Neuronal stem cell (in vitro differentiated cells): ENCODE data around the gene SLC6A18.

Experiments used
- DNase-seq: peaks from one replicate; pipeline ENCODE4 v3.0.0-alpha.2; 2013; ENCODE audit warnings: low spot score
- H2AFZ ChIP-seq: one replicate; pipeline ENCODE4 v1.6.1; 2013; ENCODE audit warnings: mild to moderate bottlenecking, low read length, inconsistent platforms
- H2AK5ac ChIP-seq: 2 replicates; pipeline ENCODE4 v1.6.1; 2013; ENCODE audit warnings: low read depth, mild to moderate bottlenecking, inconsistent platforms, low read length, moderate library complexity, mixed read lengths
- H2BK120ac ChIP-seq: 2 replicates; pipeline ENCODE4 v1.6.1; 2013; ENCODE audit warnings: low read depth, mild to moderate bottlenecking, inconsistent platforms, low read length, moderate library complexity, mixed read lengths
- H2BK12ac ChIP-seq: one replicate; pipeline ENCODE4 v1.6.1; 2013; ENCODE audit warnings: low read length, inconsistent platforms
- H2BK15ac ChIP-seq: 2 replicates; pipeline ENCODE4 v1.6.1; 2013; ENCODE audit warnings: mild to moderate bottlenecking, low read length, inconsistent platforms, mixed read lengths
- H2BK5ac ChIP-seq: one replicate; pipeline ENCODE4 v1.6.1; 2013; ENCODE audit warnings: inconsistent platforms, mild to moderate bottlenecking, low read length, moderate library complexity
- H3K14ac ChIP-seq: one replicate; pipeline ENCODE4 v1.6.1; 2013; ENCODE audit warnings: low read length, inconsistent platforms
- H3K18ac ChIP-seq: 2 replicates; pipeline ENCODE4 v1.6.1; 2013; ENCODE audit warnings: low read length, inconsistent platforms
- H3K23ac ChIP-seq: 2 replicates; pipeline ENCODE4 v1.6.1; 2013; ENCODE audit warnings: low read depth, mild to moderate bottlenecking, mixed read lengths, low read length, inconsistent platforms; ENCODE audit not compliant: poor library complexity
- H3K27ac ChIP-seq: replicated peaks from 3 replicates; pipeline ENCODE4 v1.5.1; 2013; ENCODE audit warnings: low read length, inconsistent platforms
- H3K27me3 ChIP-seq, 3 experiments: 2 replicates each; pipeline ENCODE4 v1.6.1; 2013; ENCODE audit warnings: low read length in 3 of 3, mild to moderate bottlenecking in 2 of 3, inconsistent platforms in 1 of 3, low read depth in 1 of 3, mixed read lengths in 1 of 3, moderate library complexity in 1 of 3; ENCODE audit not compliant: control insufficient read depth in 3 of 3, insufficient read depth in 3 of 3
- H3K36me3 ChIP-seq, 2 donors: replicated peaks in 1 of 2; 2 replicates each; pipeline ENCODE4 v1.6.1; 2013; ENCODE audit warnings: low read length in 2 of 2; ENCODE audit not compliant: control insufficient read depth in 2 of 2, insufficient read depth in 2 of 2
- H3K4ac ChIP-seq: 2 replicates; pipeline ENCODE4 v1.6.1; 2013; ENCODE audit warnings: inconsistent platforms, mild to moderate bottlenecking, low read length, moderate library complexity
- H3K4me1 ChIP-seq, 2 donors: 1 replicate in 1 of 2; 2 replicates in 1 of 2; pipeline ENCODE4 v1.6.1; 2013; ENCODE audit warnings: low read length in 2 of 2, low read depth in 1 of 2; ENCODE audit not compliant: control insufficient read depth in 2 of 2, insufficient read depth in 1 of 2
- H3K4me2 ChIP-seq: one replicate; pipeline ENCODE4 v1.6.1; 2013; ENCODE audit warnings: mild to moderate bottlenecking, low read length, inconsistent platforms; ENCODE audit not compliant: insufficient read depth, poor library complexity, severe bottlenecking
- H3K4me3 ChIP-seq, 2 donors: 2 replicates each; pipeline ENCODE4 v1.5.1; 2013; ENCODE audit warnings: low read length in 2 of 2, mild to moderate bottlenecking in 2 of 2, inconsistent platforms in 1 of 2, moderate library complexity in 1 of 2
- H3K79me1 ChIP-seq: one replicate; pipeline ENCODE4 v1.6.1; 2013; ENCODE audit warnings: low read depth, mild to moderate bottlenecking, inconsistent platforms, low read length, moderate library complexity
- H3K9ac ChIP-seq: one replicate; pipeline ENCODE4 v1.6.1; 2013; ENCODE audit warnings: mild to moderate bottlenecking, low read depth, low read length, inconsistent platforms; ENCODE audit not compliant: poor library complexity
- H3K9me3 ChIP-seq, 2 donors: replicated peaks in 1 of 2; 2 replicates each; pipeline versions ENCODE3 to v1.6.1; 2013; ENCODE audit warnings: low read length in 2 of 2, mild to moderate bottlenecking in 2 of 2, inconsistent platforms in 1 of 2, low read depth in 1 of 2, mixed read lengths in 1 of 2, moderate library complexity in 1 of 2; ENCODE audit not compliant: control insufficient read depth in 2 of 2, insufficient read depth in 1 of 2
- H4K8ac ChIP-seq: one replicate; pipeline ENCODE4 v1.6.1; 2013; ENCODE audit warnings: low read depth, mild to moderate bottlenecking, inconsistent platforms, low read length, moderate library complexity
- H4K91ac ChIP-seq: one replicate; pipeline ENCODE4 v1.6.1; 2013; ENCODE audit warnings: low read length, low read depth, mild to moderate bottlenecking, inconsistent platforms; ENCODE audit not compliant: poor library complexity
- WGBS, 2 donors: extraction: QIAGEN DNeasy Blood & Tissue Kit; methylation state at CpG; one replicate each; pipeline ENCODE4 v1.1.7; 2013; ENCODE audit warnings: missing lambda C conversion rate in 2 of 2, mixed read lengths in 1 of 2; ENCODE audit not compliant: insufficient read length in 2 of 2, insufficient replicate concordance in 1 of 2; ENCODE audit errors: extremely low coverage in 2 of 2; 5-methylcytosine and 5-hydroxymethylcytosine counted together

SLC6A18 gene

DNA sequence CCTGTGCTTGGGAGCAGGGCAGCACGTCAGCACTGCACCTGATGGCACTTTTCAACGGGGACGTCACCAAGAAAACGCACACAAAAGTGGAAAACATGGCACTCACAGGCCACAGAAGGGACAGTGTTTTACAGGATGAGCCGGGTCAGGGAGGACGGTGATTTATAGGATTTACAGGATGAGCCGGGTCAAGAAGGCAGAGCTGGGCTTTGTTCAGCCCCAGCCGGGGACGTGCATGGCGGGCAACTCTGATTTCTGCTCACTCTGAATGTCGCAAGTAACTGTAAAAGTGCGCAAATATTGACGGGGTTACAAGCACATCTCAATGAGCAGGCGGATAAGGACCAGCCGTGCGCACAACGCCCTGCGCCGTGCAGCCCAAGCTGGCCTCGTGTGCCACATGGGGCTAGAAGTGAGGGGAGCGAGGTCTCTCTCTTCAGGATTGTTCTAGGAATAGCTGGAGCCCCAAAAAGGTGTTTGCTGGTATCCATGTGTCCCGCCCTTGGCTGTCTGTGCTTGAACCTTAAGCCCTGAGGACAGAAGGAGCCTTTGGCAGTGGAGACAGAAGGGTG is 16.4 kb downstream of the SLC6A18 start:
- Histone ChIP-seq H2BK12ac (no peak overlapping the region), H3K4me1 (peaks cover 0 to 3% of the 10 kb centered on the region in 2 donors), H2BK120ac (no peak overlapping the region), H2BK15ac (no peak overlapping the region), H3K36me3 (no peaks in the 10 kb centered on the region), H3K79me1 (peaks cover 4% of the 10 kb centered on the region), H3K27ac (no peak overlapping the region), H3K4ac (no peak overlapping the region), H2AFZ (no peak overlapping the region), H3K18ac (no peak overlapping the region), H3K23ac (peak overlapping the region; percentile 30), H2AK5ac (no peak overlapping the region), H3K9me3 (peaks cover 0 to 3% of the 10 kb centered on the region in 2 donors), H3K14ac (peak overlapping the region; percentile 57), H3K27me3 (peaks cover 0 to 24% (median 0%) of the 10 kb centered on the region in 3 experiments), H4K91ac (no peak overlapping the region), H3K4me3 (no peak overlapping the region), H2BK5ac (peak overlapping the region; percentile 19), H3K9ac (no peak overlapping the region), H3K4me2 (no peak overlapping the region), H4K8ac (no peak overlapping the region)
- no CpG with 5 or more reads among the region's 22 CpGs for WGBS, 2 donors
- no peak for DNase-seq

DNA sequence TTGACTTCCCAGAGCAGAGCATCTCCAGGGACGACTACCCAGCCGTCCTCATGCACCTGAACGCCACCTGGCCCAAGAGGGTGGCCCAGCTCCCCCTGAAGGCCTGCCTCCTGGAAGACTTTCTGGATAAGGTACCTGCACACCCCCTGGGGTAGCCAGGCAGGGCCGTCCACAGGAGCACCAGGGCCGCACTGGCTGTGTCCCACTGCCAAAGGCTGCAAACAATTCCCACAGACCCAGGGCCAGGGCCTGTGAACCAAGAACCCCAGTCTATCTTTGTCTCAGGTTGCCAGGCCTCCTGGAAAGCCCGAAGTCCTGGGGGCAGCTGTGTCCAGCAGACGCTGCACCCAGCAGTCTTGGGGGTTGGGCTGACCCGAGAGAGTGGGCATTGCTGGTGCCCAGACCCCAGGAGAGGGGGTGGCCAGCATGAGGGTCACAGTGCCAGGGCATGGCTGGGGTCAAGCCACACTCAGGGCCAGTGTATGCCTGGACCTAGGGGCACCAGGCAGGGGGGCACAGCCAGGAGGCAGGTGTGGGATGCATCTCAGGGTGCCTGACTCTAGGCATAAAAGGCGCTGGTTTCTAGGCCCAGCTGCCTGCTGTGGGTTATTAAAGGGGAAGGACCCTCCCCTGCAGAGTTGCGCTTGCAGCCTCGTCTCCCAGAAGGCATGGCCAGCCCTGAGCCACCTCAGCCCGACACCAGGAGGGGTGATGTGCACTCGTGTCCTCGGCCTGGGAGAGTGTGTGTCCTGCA is 17.7 kb downstream of the SLC6A18 start:
- WGBS, 2 donors = no CpG with 5 or more reads among the region's 14 CpGs
- H3K18ac ChIP-seq = peak overlapping the region; percentile 57

DNA sequence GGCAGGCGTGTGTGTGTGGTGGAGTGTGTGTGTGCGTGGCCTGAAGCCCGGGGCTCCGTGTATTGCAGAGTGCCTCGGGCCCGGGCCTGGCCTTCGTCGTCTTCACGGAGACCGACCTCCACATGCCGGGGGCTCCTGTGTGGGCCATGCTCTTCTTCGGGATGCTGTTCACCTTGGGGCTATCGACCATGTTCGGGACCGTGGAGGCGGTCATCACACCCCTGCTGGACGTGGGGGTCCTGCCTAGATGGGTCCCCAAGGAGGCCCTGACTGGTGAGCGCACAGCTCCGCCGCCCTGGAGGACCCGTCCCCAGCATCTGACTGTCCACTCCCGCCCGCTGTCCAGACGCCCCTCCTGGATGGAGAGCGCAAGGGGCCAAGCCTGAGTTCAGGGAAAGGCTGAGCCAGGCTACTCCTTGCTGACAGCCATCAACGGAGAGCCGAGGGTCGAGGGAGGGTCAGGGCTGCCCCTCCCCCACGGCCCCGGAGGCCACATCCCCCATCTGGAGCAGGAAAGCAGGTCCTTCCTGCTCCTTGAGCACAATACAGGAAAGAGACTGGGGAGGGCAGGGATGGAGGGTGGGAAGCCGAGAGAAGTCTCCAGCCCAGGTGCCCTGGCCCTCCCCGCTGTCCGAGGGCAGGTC is 18.4 kb downstream of the SLC6A18 start:
- Histone ChIP-seq H3K9ac (peak overlapping the region; percentile 40), H4K91ac (no peak overlapping the region), H3K14ac (peak overlapping the region; percentile 89), H3K79me1 (peaks cover 4% of the 10 kb centered on the region), H3K4ac (no peak overlapping the region), H2AK5ac (no peak overlapping the region), H3K9me3 (peaks cover 0 to 2% of the 10 kb centered on the region in 2 donors), H3K27me3 (peaks cover 0 to 27% (median 0%) of the 10 kb centered on the region in 3 experiments), H2BK120ac (no peak overlapping the region), H2BK15ac (peak overlapping the region; percentile 26), H3K4me2 (no peak overlapping the region), H2BK5ac (peak overlapping the region; percentile 39), H3K27ac (no peak overlapping the region), H3K4me1 (peaks cover 0 to 3% of the 10 kb centered on the region in 2 donors), H2AFZ (peak overlapping the region; percentile 35), H3K18ac (peak overlapping the region; percentile 38), H3K23ac (peak overlapping the region; percentile 93), H3K4me3 (no peak overlapping the region), H3K36me3 (no peaks in the 10 kb centered on the region), H2BK12ac (peak overlapping the region; percentile 22), H4K8ac (no peak overlapping the region)
- no peak for DNase-seq
- WGBS, 2 donors = no CpG with 5 or more reads among the region's 33 CpGs

More for the DNA sequence above, 17.7 kb downstream of the SLC6A18 start:
- Histone ChIP-seq H3K4me2 (no peak overlapping the region), H3K9me3 (peaks cover 0 to 2% of the 10 kb centered on the region in 2 donors), H4K8ac (no peak overlapping the region), H2AK5ac (no peak overlapping the region), H2BK120ac (no peak overlapping the region), H3K27me3 (peaks cover 0 to 24% (median 0%) of the 10 kb centered on the region in 3 experiments), H3K4me3 (no peak overlapping the region), H3K14ac (peak overlapping the region; percentile 89), H3K4me1 (peaks cover 0 to 3% of the 10 kb centered on the region in 2 donors), H3K23ac (peak overlapping the region; percentile 93), H2AFZ (no peak overlapping the region), H2BK12ac (no peak overlapping the region), H3K9ac (peak overlapping the region; percentile 40), H3K36me3 (no peaks in the 10 kb centered on the region), H3K4ac (no peak overlapping the region), H2BK5ac (peak overlapping the region; percentile 78), H3K79me1 (peaks cover 4% of the 10 kb centered on the region), H4K91ac (no peak overlapping the region), H3K27ac (no peak overlapping the region), H2BK15ac (peak overlapping the region; percentile 26)
- DNase-seq = no peak

DNA sequence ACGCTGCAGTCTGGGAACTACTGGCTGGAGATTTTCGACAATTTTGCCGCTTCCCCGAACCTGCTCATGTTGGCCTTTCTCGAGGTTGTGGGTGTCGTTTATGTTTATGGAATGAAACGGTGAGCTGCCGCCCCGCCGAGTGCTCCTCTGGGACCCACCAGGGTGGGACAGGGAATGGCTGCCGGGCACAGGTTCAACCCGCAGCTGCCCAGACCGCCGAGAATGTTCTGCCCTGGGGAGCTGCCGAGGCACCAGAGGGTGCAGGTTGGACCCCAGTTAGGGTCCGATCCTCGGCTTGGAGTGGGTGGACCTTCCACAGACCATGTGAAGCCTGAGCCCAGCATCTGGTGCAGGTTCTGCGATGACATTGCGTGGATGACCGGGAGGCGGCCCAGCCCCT is 19.1 kb downstream of the SLC6A18 start:
- Histone ChIP-seq H4K8ac (no peak overlapping the region), H3K79me1 (peaks cover 2% of the 10 kb centered on the region), H3K23ac (peak overlapping the region; percentile 73), H2AFZ (no peak overlapping the region), H3K9ac (no peak overlapping the region), H2BK12ac (no peak overlapping the region), H3K36me3 (no peaks in the 10 kb centered on the region), H3K27ac (no peak overlapping the region), H3K14ac (peak overlapping the region; percentile 56), H2AK5ac (no peak overlapping the region), H3K4me2 (no peak overlapping the region), H2BK120ac (no peak overlapping the region), H3K18ac (no peak overlapping the region), H3K9me3 (peaks cover 0 to 2% of the 10 kb centered on the region in 2 donors), H3K27me3 (peaks cover 0 to 31% (median 0%) of the 10 kb centered on the region in 3 experiments), H3K4ac (no peak overlapping the region), H3K4me1 (peaks cover 0 to 3% of the 10 kb centered on the region in 2 donors), H2BK5ac (no peak overlapping the region), H4K91ac (no peak overlapping the region), H2BK15ac (no peak overlapping the region), H3K4me3 (no peak overlapping the region)
- no CpG with 5 or more reads among the region's 21 CpGs for WGBS, 2 donors
- no peak for DNase-seq
